HG02763 (cell line): Measurements from ENCODE around the gene TOMM70.

ENCODE experiments used
- ATAC-seq: cut with Tn5 transposase; IDR thresholded peaks from one replicate; pipeline ENCODE4 v1.9.1; 2021; ENCODE audit warnings: mild to moderate bottlenecking, moderate library complexity; ENCODE audit not compliant: unreplicated experiment

The TOMM70 gene

DNA sequence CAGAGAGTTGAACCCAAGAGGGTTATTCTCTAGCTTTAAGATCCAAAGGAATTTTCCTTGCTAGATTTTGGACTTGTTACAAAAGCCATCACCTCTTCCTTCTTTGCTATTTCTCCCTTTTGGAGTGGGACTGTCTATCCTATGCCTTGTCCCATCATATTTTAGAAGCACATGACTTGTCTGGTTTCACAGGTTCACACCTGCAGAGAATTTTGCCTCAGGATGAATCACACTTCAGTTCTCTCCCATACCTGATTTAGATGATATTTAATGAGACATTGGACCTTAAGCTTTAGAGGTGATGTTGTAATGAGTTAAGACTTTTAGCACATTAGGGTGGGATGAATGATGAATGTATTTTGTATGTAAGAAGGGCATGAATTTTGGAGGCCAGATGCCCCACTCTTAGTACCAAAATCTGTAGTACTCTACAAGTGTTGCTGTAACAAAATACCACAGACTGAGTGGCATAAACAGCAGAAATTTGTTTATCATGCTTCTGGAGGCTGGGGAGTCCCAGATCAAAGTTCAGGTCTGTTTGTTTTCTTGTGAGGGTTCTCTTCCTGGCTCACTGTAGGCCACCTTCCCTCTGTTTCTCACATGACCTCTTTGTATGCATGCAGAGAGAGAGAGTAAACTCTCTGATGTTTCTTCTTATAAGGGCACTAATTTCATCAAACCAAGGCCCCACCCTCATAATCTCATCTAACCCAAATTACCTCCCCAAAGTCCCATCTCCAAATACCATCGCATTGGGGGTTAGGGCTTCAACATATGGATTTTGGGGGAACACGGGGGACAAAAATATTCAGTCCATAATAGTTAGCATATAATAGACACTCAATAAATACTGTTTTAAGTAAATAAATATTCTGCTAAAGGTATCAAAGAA, 10.4 kb upstream of the TOMM70 start:
- no peak for ATAC-seq

DNA sequence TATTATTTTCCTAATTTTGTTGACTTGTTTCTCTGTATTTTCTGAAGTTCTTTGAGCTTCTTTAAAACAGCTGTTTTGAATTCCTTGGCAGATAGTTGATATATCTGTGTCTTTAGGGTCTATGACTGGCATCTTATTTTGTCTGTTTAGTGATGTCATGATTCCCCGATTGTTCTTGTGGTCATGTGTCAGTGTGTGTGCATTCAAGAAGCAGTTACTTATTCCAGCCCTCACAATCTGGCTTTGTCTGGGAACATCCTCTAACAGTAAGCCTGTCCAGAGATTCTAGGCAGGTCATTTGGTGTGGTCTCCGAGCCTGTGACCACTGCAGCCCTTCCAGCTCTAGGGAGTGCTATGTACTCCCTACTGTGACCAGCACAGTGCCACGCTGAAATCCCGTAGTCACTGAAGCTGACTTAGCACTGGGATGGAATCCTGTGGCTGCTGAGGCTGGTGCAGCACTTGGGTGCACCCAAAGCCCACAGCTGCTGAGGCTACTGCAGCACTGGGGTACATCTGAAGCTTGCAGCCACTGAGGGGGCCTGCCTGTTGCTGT, 7.2 kb upstream of the TOMM70 start:
- ATAC-seq: no peak

DNA sequence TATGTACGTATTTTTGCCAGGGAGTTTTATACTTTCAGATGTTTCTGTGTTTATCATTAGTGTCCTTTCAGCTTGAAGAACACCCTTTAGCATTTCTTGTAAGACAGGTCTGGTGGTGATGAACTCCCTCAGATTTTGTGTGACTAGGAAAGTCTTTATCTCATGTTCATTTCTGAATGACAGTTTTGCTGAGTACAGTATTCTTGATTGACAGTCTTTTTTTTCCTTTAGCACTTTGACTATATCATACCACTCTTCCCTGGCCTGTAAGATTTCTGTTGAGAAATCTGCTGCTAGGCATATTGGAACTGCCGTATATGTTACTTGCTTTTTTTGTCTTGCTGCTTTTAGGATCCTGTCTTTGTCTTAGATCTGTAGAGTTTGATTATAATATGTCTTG, 6.3 kb upstream of the TOMM70 start:
- no peak for ATAC-seq

DNA sequence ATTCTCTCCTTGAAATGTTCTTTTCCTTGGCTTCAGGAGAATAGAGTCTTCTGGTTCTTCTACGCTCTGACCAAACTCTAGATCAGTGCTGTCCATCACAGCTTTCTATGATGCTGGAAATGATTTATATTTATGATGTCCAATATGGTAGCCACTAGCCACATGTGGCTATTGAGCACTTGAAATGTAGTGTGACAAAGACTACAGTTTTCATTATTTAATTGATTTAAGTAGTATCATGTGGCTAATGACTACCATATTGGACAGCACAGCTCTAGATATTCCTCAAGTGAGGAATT, 3.3 kb upstream of the TOMM70 start:
- ATAC-seq: no peak

DNA sequence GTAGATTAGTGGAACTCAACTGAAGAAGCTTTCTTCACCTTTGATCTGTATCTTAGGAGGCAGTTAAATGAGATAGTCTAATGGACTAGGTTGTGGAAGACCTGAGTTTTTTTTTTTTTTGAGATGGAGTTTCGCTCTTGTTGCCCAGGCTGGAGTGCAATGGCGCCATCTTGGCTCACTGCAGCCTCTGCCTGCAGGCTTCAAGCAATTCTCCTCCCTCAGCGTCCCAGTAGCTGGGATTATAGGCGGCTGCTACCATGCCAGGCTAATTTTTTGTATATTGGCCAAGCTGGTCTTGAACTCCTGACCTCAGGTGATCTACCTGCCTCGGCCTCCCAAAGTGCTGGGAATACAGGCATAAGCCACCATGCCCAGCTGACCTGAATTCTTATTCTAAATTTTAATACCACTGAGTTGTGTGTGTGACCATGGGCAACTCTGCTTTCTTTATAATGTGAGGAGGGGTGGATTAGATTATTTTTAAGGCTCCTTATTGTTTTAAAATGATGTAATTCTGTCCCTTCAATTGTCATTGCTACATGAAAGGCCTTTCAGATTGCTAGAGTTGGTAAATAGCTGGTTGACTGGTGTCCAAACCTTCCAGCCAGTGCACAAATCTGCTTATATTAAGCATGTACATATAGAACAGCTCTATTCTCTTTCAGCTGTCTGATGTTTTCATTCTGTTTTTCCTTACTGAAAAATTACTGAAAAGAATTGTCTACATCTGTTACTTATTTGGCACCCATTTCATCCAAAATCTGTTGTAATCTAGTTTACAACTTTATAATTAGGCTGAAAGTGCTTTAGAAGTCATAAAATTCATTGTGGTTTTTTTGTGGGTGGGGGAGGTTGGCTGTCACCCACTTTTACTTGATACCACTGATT, 2.7 kb upstream of the TOMM70 start:
- ATAC-seq: no peak

DNA sequence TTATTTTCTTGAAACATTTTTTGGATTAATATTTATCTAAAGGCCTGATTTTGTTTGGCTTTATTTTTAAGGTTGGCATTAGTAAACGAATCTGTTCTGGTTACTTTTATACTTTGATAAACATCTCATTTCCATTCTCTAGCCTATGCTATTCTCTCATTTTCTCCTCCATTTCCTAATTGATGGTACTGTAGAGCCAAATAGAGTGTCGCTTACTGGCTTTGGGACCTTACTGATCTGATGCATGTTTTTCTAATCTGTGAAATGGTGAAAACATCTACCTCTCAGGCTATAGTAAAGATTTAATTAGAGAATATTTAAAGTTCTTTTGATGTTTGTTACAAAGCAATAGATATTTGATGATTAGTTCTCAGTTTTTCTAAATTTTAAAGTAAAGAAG, 2.0 kb upstream of the TOMM70 start:
- no peak for ATAC-seq

DNA sequence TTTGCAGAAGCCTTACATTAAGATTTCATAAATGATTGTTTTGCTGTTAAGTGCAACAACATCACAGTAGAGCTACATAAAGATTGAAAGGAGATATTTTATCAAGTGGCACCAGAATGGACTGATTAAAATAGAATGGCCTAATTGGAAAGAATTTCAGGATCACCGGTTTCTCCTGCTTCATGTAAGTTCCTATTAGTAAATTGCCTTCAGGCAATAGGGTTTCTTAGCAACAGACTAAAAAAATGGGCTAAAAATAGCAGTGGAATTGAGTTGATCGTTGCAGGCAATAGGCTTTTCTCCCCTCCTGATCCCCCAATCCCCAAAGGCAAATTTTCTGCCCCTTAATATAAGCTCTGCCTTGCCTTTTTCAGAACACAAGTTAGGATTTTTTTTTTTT, 1.4 kb upstream of the TOMM70 start:
- ATAC-seq: no peak

DNA sequence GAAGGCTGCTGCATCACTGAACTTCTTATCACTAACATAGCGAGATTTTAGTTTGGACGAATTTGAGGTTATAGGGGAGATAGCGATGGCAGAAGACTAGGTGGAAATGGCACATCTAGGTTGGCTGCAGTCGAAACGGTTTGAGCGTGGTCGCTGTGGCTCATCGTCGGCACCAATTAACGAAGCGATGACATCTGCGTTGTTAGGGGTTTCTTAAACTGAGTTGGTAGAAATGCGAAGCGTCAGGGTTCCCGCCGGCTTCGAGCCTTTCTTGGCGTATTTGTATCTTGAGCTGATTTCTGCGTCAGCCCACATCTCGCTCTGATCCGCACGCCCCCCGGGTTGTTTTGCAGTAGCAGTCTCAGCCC, 769 bp upstream of the TOMM70 start:
- ATAC-seq: peak; percentile 8

DNA sequence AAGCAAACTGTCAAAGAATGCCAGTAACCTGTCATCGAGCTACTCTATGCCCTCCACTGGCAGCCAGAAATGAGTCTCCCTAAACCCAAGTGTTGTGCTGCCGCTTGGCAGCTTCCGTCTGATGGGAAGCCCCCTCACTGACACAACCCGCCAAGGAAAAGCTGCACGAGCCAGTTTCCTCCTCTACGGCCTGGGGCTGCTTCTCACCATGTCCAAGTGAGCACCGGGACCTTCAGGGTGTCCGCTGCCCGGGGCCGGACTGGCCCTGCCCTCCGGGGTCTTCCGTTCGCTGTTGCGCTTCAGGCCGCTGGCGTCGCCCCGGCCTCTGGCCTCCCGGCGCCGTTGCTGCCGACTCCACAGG, 490 bp downstream of the TOMM70 start:
- peak; percentile 2 for ATAC-seq

DNA sequence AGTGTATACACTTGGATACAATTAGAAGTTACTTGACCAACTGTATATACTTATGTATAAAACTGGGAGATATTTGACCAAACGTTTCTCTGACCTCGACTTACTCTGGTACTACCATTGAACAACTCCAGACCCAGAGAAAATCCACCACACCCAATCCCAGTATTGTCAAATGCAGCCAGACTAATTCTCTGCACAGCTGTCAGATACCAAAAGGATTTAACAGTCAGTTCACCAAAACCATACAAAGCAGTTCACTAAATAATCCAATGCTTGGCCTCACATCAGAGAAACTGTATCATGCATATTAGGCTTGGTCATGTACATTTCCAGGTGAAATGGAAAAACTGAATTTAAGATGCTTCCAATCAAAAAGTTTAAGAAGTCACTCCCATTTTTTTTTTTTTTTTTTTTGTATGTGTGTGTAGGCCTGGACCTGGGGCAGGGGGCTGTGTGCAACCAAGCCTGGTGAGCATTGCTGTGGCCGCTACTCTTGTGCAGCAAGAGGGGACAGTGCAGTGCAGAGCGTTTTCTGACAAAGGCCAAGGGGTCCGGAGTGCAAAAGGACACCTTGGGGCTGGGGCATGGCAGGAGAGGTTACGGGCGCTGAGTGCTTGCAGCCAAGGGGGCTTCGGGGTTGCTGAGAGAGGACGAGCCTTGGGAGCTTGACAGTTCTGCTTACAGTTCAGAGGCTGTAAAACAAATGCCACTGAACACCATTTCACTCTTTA, 1.4 kb downstream of the TOMM70 start:
- ATAC-seq: no peak

DNA sequence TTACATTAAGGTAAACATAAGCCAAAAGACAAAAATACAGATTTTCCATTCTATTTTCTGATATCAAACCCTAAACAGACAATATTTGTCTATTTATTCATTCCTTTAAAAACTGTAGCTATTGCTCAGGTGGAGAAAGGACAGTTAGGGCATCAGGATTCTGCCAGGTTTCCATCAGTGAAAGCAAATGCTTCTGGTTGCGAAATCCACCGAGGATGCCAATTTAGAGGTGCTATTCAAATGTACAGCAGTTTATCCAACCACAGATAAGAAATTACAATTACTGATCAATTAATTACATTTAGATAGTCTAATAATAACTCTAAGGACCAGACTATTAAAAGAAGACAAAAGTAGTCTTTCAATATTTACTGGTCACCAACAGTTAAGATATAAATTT, 3.9 kb downstream of the TOMM70 start:
- no peak for ATAC-seq

DNA sequence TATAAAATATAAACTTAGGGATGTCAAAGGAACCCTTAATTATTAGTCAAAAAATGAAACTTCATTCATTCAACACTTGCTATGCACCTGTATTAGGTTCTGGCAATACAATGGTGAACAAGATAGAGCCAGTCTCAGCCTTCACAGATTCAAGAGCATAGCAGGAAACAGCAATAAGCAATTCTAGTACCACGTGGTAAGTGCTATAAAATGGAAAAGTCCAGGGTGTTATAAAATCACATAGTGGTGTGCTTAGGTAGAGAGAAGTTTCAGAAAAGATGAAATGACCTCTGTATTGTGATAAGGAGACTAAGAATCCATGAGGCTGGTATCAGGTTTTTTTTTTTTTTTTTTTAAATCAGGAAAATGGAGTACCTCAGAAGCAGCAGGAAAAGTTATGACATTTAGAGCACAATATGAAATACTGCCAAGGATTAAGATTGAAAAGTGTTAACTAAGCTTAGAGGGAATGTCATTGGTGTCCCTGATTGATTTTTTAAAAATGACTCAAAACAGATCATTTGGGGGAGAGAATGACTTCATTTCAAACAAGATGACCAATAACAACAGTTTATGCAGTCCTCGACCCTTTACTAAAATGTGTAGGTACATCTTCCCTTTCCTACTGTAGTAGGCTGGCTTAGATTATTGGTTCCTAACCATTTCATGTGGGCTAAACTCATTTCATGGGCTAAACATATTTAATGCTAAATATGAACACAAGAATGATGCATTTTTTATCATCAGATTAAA, 5.0 kb downstream of the TOMM70 start:
- no peak for ATAC-seq

DNA sequence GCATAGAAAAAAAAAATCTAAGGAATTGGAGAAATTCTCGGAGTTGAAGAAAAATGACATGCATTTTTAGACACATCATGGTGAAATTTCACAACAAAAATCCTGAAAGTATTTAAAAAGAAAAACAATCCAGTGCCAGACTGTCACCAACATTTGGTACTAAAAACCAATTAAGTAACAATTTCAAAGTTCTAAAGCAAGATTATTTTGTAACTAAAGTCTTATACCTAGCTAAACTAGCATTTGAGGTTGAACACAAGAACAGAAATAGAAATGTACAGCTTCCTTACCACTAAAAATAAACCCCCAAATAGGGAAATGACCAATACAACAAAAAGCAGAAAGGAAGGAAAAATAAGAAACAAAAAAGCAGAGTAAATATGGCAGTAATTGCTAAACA, 11.9 kb downstream of the TOMM70 start:
- no peak for ATAC-seq

DNA sequence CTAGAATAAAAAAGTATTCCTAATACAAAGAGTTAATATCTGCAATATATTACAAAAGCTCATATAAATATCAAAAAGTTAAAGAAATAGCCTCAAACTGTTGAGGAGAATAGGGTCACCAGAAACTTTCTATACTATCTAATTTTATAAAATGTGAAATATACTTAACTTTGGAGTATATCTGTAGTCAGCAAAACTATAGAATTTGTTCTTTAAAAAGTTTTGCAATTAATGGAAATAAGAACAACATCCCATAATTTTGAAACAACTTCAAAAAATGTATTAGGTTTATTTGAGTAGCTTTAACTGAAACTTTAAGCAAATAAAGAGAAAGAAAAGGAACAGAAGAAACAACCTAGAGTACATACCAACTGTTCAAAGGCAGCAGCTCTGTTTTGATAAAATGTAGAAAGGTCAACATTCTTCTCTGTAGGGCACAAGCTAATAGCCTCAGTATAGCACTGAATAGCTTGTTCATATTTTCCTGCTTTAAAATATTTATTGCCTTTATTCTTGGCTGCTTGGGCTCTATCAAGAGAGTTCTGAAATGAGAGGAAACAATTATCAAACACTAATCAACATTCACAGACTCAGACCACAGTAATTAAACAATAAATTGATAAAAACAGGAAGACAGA, 14.3 kb downstream of the TOMM70 start:
- no peak for ATAC-seq

DNA sequence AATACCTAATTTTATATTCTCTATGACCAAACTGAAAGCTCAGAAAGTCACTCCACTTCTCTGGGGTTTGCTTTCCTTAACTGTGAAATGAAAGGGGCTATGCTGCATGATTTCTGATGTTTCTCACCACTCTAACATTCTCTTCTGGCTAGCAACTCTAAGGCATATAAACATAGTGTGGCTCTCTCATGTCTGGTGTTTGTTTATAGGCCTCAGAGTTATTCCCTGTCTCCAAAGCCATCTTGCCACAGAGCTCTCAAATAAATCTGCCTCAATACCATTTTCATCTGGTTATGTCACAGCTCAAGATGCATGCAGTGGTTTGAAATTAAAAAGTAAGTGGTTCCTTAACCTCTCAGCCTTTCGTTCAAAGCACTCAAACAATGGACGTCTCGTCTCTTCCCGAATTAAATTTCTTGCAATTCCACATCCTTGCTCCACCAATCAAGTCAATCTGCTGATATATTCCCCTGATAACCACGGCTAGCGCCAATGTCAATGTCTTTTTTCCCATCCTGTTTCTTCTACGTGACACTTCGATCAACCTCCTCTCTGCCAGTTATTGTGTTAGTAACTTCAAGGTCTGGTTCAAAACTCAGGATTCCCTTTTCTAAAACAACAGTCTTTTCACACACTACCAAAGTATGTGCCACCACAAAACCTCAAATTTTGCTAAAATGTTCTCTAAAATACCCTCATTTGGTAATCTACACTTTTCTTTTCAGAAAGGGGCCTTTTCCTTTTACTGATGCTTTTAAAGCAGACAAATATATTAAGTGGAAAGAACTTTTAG, 16.0 kb downstream of the TOMM70 start:
- ATAC-seq: no peak

DNA sequence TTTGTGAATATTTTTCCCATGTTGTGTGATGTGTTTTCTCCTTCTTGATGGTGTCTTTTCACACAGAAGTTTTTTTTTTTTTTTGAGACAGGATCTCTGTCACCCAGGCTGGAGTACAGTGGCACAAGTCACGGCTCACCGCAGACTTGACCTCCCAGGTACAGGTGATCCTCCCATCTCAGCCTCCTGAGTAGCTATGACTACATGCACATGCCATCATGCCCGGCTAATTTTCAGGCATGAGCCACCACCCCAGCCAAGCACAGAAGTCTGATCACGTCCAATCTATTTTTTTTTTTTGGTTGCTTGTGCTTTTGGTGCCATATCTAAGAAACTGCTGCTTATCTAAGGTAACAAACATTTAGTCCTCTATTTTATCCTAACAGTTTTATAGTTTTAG, 24.6 kb downstream of the TOMM70 start:
- no peak for ATAC-seq

DNA sequence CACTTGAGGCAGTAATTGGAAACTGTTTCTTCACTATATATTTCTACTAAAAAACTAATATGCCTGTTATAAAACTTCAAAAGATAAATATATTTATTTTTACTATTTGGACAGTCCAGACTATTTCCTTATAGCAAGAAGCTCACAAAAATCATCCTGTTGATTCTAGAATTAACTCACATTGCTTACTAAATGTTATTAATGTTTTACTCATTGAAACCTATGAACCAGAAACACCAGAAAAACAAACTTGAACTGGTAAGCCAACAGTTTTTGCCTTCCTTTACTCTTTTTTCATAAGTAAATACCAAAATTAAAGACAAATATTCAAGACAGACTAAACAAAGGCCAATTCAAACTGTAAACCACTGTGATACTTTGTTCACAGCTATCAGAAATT, 26.4 kb downstream of the TOMM70 start:
- ATAC-seq: no peak

DNA sequence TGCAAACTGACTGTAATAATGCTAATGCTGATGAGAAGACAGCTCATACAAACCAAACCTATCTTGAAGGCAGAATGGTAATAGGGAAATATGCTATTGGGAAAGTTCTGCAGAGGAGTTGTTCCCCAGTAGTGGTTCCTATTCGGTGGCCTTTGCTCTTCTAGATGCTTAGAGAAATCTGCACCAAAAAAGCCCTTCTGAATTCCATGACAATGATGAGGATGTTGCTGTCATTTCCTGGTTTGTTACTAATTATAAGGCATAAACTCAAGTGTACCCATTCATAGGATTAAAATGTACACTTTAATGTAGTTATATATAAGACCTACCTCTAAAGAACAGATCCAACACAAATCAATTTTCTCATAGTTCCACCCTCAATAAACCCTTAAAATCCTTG, 30.1 kb downstream of the TOMM70 start:
- ATAC-seq: no peak

DNA sequence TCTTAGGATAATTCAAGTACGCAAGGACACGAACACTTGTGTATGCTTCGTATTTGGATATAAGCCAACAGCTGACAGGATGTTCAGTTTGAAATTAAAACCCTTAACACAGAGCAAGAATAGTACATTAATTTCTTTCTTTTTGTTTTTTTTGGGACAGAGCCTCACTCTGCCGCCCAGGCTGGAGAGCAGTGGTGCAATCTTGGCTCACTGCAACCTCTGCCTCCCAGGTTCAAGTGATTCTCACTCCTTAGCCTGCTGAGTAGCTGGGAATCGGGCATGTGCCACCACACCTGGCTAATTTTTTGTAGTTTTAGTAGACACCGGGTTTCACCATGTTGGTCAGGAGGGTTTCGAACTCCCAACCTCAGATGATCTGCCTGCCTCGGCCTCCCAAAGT, 32.4 kb downstream of the TOMM70 start:
- no peak for ATAC-seq
